ENCODE results near the gene ZNF880. TPM values are rescaled to one million over a fixed set of nuclear protein-coding genes. Genes with fewer than 3 reads are reported as not detected.
A peak's percentile ranks its signal among the peaks of the same experiment; 100 is the strongest.

The ZNF880 gene
- total and polyA plus RNA-seq, 9 of the 15 experiments (the other 6 are each of a cell fraction or from before 2014, with no cell fraction given): 0.15 to 1.9 (median 0.64) TPM; not detected in 1

GRCh38 chr19:52397310-52398080 lies 27.8 kb downstream of the ZNF880 start, which contains the start of gene ZNF528 (continued):
- TF ChIP-seq ZBTB11 (CRISPR knock-in tag; IDR thresholded peaks at IDR 0.05) (peak in 2 of 3 experiments; percentile 35 to 95; a peak in 2 of 6 replicates), ESRRA (IDR thresholded peaks at IDR 0.05; ENCODE audit: borderline replicate concordance, low read depth) (no peak), THAP7 (CRISPR knock-in tag; IDR thresholded peaks at IDR 0.05) (no peak), RBM15 (IDR thresholded peaks at IDR 0.05; ENCODE audit: insufficient read depth, low read length) (no peak), SMAD2 (IDR thresholded peaks at IDR 0.05; ENCODE audit: low read depth, low read length) (no peak), HDAC6 (IDR thresholded peaks at IDR 0.05; ENCODE audit: low read depth, low read length) (no peak), ZKSCAN8 (CRISPR knock-in tag; IDR thresholded peaks at IDR 0.05) (no peak), YBX1 (IDR thresholded peaks at IDR 0.05) (no peak), ZNF518B (CRISPR knock-in tag; IDR thresholded peaks at IDR 0.05) (no peak), CXXC5 (CRISPR knock-in tag; IDR thresholded peaks at IDR 0.05) (peak; percentile 54; the same call in 1 of the 2 replicates), ZNF75A (CRISPR knock-in tag; IDR thresholded peaks at IDR 0.05) (no peak), ZFX (CRISPR knock-in tag; IDR thresholded peaks at IDR 0.05) (peak; percentile 30; the same call in 1 of the 2 replicates)
- TF ChIP-seq, protein P1, sequence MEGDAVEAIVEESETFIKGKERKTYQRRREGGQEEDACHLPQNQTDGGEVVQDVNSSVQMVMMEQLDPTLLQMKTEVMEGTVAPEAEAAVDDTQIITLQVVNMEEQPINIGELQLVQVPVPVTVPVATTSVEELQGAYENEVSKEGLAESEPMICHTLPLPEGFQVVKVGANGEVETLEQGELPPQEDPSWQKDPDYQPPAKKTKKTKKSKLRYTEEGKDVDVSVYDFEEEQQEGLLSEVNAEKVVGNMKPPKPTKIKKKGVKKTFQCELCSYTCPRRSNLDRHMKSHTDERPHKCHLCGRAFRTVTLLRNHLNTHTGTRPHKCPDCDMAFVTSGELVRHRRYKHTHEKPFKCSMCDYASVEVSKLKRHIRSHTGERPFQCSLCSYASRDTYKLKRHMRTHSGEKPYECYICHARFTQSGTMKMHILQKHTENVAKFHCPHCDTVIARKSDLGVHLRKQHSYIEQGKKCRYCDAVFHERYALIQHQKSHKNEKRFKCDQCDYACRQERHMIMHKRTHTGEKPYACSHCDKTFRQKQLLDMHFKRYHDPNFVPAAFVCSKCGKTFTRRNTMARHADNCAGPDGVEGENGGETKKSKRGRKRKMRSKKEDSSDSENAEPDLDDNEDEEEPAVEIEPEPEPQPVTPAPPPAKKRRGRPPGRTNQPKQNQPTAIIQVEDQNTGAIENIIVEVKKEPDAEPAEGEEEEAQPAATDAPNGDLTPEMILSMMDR (IDR thresholded peaks at IDR 0.05 in 2 of 3, conservative IDR thresholded peaks at IDR 0.05 in 1 of 3; ENCODE audit: insufficient read depth in 2 of 3, low read depth in 1 of 3, low read length in 3 of 3): no peak
- TF ChIP-seq, protein P2, sequence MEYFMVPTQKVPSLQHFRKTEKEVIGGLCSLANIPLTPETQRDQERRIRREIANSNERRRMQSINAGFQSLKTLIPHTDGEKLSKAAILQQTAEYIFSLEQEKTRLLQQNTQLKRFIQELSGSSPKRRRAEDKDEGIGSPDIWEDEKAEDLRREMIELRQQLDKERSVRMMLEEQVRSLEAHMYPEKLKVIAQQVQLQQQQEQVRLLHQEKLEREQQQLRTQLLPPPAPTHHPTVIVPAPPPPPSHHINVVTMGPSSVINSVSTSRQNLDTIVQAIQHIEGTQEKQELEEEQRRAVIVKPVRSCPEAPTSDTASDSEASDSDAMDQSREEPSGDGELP (CRISPR knock-in tag; IDR thresholded peaks at IDR 0.05; ENCODE audit: borderline replicate concordance): 0 out of 2 replicates have a peak, but pooled peaks have one; percentile 17
